OCI-LY1 (cell line): Measurements from ENCODE around the gene RAI1.

ENCODE experiments used
- H2AFZ ChIP-seq: fragments of 200-600 bp; sonication (generic), shearing (Covaris generic); 2 replicates; pipeline ENCODE4 v1.6.0; 2014; ENCODE audit warnings: antibody characterized with exemption, mild to moderate bottlenecking, low read length
- H3F3A ChIP-seq: fragments of 200-600 bp; sonication (generic), shearing (Covaris generic); 2 replicates; pipeline ENCODE4 v1.6.0; 2014; ENCODE audit warnings: mild to moderate bottlenecking, antibody characterized with exemption, low read length, moderate library complexity; ENCODE audit not compliant: insufficient read depth
- H3K27ac ChIP-seq: fragments of 200-600 bp; sonication (generic); 2 replicates; pipeline ENCODE4 v1.5.1; 2014; ENCODE audit warnings: low read length, mixed run types, mild to moderate bottlenecking, low read depth; ENCODE audit not compliant: poor library complexity, severe bottlenecking
- H3K27me3 ChIP-seq: fragments of 200-600 bp; sonication (generic); 2 replicates; pipeline ENCODE4 v1.6.0; 2014; ENCODE audit warnings: antibody characterized with exemption, mild to moderate bottlenecking, low read length, moderate library complexity; ENCODE audit not compliant: insufficient read depth
- H3K36me3 ChIP-seq: fragments of 200-600 bp; sonication (generic); 2 replicates; pipeline ENCODE4 v1.6.1; 2014; ENCODE audit warnings: mild to moderate bottlenecking, antibody characterized with exemption, low read length, moderate library complexity, mixed read lengths; ENCODE audit not compliant: insufficient read depth
- H3K4me1 ChIP-seq: fragments of 200-600 bp; sonication (generic); 2 replicates; pipeline ENCODE4 v1.5.1; 2014; ENCODE audit warnings: mild to moderate bottlenecking, low read length, moderate library complexity; ENCODE audit not compliant: insufficient read depth, severe bottlenecking
- H3K4me2 ChIP-seq: fragments of 200-600 bp; sonication (generic), shearing (Covaris generic); 2 replicates; pipeline ENCODE4 v1.6.1; 2014; ENCODE audit warnings: low read length
- H3K4me3 ChIP-seq: fragments of 200-600 bp; sonication (generic); 2 replicates; pipeline ENCODE4 v1.5.1; 2014; ENCODE audit warnings: low read length, low read depth, mild to moderate bottlenecking, mixed read lengths; ENCODE audit not compliant: poor library complexity, severe bottlenecking
- H3K79me2 ChIP-seq: fragments of 200-600 bp; shearing (Covaris generic); 2 replicates; pipeline ENCODE4 v1.6.1; 2016; ENCODE audit warnings: mixed run types, low read length, mixed read lengths; ENCODE audit not compliant: insufficient read depth
- H3K9ac ChIP-seq: fragments of 200-600 bp; sonication (generic), shearing (Covaris generic); 2 replicates; pipeline ENCODE4 v1.6.1; 2014; ENCODE audit warnings: mild to moderate bottlenecking, low read length, mixed read lengths
- H3K9me2 ChIP-seq: fragments of 200-600 bp; sonication (generic), shearing (Covaris generic); 2 replicates; pipeline ENCODE4 v1.6.1; 2014; ENCODE audit warnings: low read depth, mild to moderate bottlenecking, low read length, mixed read lengths
- H3K9me3 ChIP-seq: fragments of 200-600 bp; shearing (Covaris generic); 2 replicates; pipeline ENCODE4 v1.6.1; 2014; ENCODE audit warnings: low read length, mixed read lengths
- H4K20me1 ChIP-seq: fragments of 200-600 bp; sonication (generic), shearing (Covaris generic); 2 replicates; pipeline ENCODE4 v1.6.0; 2016; ENCODE audit warnings: mild to moderate bottlenecking, low read length; ENCODE audit not compliant: insufficient read depth
- CTCF ChIP-seq: fragments of 200-600 bp; sonication (generic), shearing (Covaris generic); IDR thresholded peaks from 2 replicates; pipeline ENCODE4 v1.5.1; 2017; ENCODE audit warnings: mild to moderate bottlenecking, antibody characterized with exemption, low read length, moderate library complexity, mixed read lengths
- EZH2 ChIP-seq: fragments of 200-600 bp; sonication (generic), shearing (Covaris generic); IDR thresholded peaks from 2 replicates; pipeline ENCODE4 v1.8.0; 2017; ENCODE audit warnings: borderline replicate concordance, mixed run types, mild to moderate bottlenecking, antibody characterized with exemption, low read length, moderate library complexity, mixed read lengths

RAI1 gene

GRCh38 chr17:17732892-17733670 is 51.8 kb downstream of the RAI1 start:
- no peak overlapping the region for H2AFZ ChIP-seq
- no peak overlapping the region for H3K4me3 ChIP-seq
- peaks cover 2% of the 10 kb centered on the region; the same call in 1 of the 2 replicates for H3K27me3 ChIP-seq
- TF ChIP-seq EZH2 = no peak
- no peak for TF ChIP-seq CTCF
- no peaks in the 10 kb centered on the region for H3F3A ChIP-seq
- no peak overlapping the region for H3K27ac ChIP-seq
- H3K36me3 ChIP-seq = no peaks in the 10 kb centered on the region
- H3K9me3 ChIP-seq = no peaks in the 10 kb centered on the region
- no peaks in the 10 kb centered on the region for H3K9me2 ChIP-seq
- H3K79me2 ChIP-seq = no peaks in the 10 kb centered on the region
- no peak overlapping the region for H3K4me2 ChIP-seq
- H4K20me1 ChIP-seq = no peaks in the 10 kb centered on the region
- H3K9ac ChIP-seq = no peak overlapping the region
- peaks cover 7% of the 10 kb centered on the region for H3K4me1 ChIP-seq

GRCh38 chr17:17736205-17737183 is 55.2 kb downstream of the RAI1 start:
- Histone ChIP-seq H3K9me2 (no peaks in the 10 kb centered on the region), H3K9ac (no peak overlapping the region), H3K79me2 (no peaks in the 10 kb centered on the region), H4K20me1 (no peaks in the 10 kb centered on the region), H2AFZ (no peak overlapping the region), H3K27me3 (no peaks in the 10 kb centered on the region; the same call in 1 of the 2 replicates), H3K4me1 (peaks cover 18% of the 10 kb centered on the region), H3K27ac (no peak overlapping the region), H3K36me3 (no peaks in the 10 kb centered on the region), H3K4me3 (no peak overlapping the region), H3K9me3 (no peaks in the 10 kb centered on the region), H3K4me2 (no peak overlapping the region), H3F3A (no peaks in the 10 kb centered on the region)
- no peak for TF ChIP-seq CTCF
- TF ChIP-seq EZH2 = no peak

- Histone ChIP-seq H3K4me3 (no peak overlapping the region), H2AFZ (no peak overlapping the region), H3K27me3 (0 out of 2 replicates have a peak, but pooled peaks cover 7% of the 10 kb centered on the region), H3K4me2 (peak overlapping the region; percentile 35; the same call in 1 of the 2 replicates), H3K9ac (peak overlapping the region; percentile 4; the same call in 1 of the 2 replicates), H3K9me3 (no peaks in the 10 kb centered on the region), H3K27ac (peak overlapping the region; percentile 65), H3K4me1 (peaks cover 18% of the 10 kb centered on the region), H4K20me1 (no peaks in the 10 kb centered on the region), H3K36me3 (no peaks in the 10 kb centered on the region), H3F3A (no peaks in the 10 kb centered on the region), H3K9me2 (no peaks in the 10 kb centered on the region), H3K79me2 (no peaks in the 10 kb centered on the region)
- no peak for TF ChIP-seq EZH2
- no peak for TF ChIP-seq CTCF
These were observed 57.0 kb downstream of the RAI1 start for GRCh38 chr17:17737961-17738894.
